CD4-positive, alpha-beta T cell treated with Interleukin-4 for 1 hour (primary cell): Measurements from ENCODE around the gene HSPBP1.
A peak's percentile ranks its signal among the peaks of the same experiment; 100 is the strongest.

Experiments used
- DNase-seq, 2 donors: peaks; one replicate each; pipeline ENCODE4 v3.0.0-alpha.2; 2020 to 2022

The HSPBP1 gene

DNA sequence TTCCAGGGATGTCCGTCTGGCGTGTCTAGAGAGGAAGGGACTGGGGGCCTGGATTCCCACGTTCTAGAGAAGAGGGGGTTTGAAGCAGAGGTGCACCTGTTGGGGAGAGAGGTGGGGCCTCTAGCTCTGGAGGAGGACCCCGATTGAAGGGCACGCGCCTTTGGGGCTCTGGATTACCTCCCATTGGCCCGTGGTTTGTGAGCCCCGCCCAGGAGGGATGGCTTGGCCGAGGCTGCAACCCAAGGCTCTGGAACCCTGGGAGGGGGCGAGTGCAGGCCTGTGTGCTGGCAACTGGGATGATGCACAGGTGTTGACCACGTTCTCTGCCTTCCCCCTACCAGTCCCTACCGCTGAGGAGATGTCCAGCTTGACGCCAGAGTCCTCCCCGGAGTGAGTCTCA lies 25.1 kb upstream of the HSPBP1 start:
- no peak for DNase-seq

- peak in 1 of 2 donors; percentile 24 for DNase-seq
Observed at GRCh38 chr19:55304279-55304978, 24.5 kb upstream of the HSPBP1 start.

DNA sequence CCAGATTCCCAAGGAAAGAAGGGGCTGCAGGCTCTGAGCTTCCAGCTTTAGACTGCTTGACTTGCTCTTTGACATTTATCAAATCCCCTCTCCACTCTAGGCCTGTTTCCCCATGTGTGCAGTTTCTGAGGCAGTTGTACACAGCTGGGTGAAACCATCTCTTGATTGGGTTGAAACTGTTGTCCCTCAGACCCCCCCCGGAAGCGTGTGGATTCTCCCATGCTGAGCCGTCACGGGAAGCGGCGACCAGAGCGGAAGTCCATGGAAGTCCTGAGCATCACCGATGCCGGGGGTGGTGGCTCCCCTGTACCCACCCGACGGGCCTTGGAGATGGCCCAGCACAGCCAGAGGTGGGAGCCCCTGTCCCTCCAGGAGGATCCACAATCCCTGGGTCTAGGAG lies 23.6 kb upstream of the HSPBP1 start:
- DNase-seq, result no peak

DNA sequence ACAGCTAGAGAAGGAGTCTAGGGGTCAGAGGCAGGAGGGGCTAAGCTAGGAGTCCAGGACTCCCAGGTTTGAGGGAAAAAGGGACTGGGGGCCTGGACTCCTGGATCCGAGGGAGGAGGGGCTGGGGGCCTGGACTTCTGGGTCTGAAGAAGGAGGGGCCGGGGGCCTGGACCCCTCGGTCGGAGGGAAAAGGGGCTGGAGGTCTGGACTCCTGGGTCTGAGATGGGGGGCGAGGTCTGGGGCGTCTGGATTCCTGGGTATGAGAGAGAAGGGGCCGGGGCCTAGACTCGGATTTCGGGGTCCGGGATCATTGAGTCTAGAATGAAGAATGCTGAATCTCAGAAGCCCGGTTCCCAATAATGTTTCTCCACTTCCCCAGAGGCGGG lies 22.4 kb upstream of the HSPBP1 start:
- no peak for DNase-seq

DNA sequence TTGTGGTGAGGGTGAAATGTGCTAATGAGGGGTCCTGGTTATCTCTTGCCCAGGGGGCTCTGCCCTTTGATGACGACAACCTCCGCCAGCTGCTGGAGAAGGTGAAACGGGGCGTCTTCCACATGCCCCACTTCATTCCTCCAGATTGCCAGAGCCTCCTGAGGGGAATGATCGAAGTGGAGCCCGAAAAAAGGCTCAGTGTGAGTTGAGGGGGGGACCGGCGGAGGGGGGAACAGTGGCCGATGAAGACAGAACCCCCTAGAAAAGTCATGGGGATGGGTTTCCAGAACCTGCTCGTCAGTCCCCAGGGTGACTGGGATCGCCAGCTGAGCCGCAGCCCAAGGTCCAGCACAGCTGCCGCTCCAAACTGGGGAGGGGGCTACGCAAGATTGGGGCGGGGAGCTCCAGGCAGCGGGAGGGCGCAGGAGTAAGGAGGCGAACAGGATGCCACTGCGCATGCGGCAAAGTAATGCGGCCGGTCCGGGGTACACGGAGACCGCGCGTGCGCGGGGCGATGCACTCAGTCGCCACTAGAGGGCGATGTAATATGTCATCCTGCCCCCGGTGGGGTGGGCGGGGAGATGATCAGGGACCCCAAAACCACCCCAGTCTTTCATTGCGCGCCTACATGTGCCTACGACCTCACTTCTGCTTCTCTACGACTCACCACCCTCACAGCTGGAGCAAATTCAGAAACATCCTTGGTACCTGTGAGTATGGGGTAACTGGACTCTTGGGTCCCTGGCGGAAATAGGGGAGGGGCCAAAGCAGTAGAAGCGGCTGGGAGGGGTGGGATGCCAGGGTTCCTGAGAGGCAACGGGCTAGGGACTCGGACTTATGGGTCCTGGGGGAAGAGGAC lies 21.8 kb upstream of the HSPBP1 start:
- DNase-seq, result peak; percentile 93

DNA sequence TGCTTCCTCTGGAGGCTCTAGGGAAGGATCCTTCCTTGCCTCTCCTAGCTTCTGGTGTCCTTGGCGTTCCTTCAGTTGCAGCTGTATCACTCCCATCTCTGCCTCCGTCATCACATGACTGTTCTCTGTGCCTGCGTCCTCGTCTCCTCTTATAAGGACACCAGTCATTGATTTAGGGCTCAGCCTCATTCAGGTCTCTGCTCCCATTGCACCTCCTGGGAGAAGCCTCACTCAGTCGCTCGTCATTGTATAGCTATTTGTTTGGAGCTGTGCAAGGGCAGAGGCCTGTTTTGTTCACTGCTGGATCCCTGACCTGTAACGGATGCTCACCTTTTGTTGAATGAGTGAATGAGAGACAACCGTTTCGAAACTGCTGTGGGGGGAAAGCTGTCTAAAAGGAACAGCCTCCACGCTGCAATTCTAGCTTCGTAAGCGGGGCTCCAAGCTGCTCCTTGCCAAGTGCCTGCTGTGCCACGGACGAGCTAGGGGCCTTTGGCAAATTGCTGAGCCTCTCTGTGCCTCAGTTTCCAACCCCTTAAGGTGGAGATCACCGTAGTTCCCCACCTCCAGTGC lies 21.1 kb upstream of the HSPBP1 start:
- DNase-seq, result no peak

- DNase-seq, result no peak
Observed at GRCh38 chr19:55299991-55300390, 20.1 kb upstream of the HSPBP1 start.

DNA sequence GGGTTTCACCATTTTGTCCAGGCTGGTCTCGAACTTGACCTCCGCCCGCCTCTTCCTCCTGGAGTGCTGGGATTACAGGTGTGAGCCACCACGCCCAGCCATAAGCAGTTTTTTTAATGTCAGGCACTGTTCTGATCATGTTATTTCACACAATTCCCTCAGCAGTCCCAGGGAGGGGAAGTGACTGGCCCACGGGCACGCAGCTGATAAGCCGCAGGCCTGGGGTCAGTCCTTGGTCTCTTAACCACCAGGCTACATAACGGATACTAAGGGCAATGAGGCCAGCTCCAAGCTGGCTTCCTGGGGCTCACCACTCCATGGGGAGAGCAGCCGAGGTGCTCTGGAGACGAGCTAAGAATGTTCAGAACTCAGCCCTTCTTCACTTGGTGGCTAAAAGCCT lies 17.4 kb upstream of the HSPBP1 start:
- no peak for DNase-seq

DNA sequence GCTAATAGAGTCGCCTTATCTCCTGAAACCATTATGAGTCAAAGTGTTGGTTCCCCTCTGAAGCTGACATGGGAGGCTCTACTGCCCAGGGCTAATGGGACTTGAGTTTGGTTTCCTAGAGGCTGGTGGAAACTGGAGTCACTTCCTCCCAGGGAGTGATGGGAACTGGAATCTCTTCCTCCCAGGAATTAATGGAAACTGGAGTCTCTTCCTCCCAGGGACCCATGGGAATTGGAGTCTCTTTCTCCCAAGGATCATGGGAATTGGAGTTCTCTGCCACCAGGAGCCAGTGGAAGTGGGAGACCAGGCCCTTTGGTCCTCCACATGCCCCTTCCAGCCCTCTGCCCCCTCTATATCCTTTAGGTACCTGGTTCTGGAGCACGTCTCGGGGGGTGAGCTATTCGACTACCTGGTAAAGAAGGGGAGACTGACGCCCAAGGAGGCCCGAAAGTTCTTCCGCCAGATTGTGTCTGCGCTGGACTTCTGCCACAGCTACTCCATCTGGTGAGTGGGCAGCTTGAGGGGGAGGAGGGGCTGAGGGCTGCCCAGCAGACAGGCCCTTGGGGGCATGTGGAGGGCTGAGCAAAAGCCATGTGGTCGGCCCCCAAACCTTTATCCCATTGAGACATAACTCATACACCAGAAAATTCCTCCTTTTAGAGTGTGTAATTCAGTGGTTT lies 9.3 kb upstream of the HSPBP1 start:
- DNase-seq, result no peak

- no peak for DNase-seq
Observed at GRCh38 chr19:55287361-55288079, 7.6 kb upstream of the HSPBP1 start.

- no peak for DNase-seq
Observed at GRCh38 chr19:55285229-55285890, 5.5 kb upstream of the HSPBP1 start.

- DNase-seq, result no peak
Observed at GRCh38 chr19:55284405-55285058, 4.6 kb upstream of the HSPBP1 start.

GRCh38 chr19:55283548-55284377 lies 3.9 kb upstream of the HSPBP1 start, which contains the start of gene BRSK1:
Gene BRSK1 (plus strand): TSS chr19:55283997. CDS start chr19:55284443, 446 bp downstream.
- DNase-seq, result peak; percentile 67 to 69

- no peak for DNase-seq
Observed at GRCh38 chr19:55279340-55279739, 570 bp downstream of the HSPBP1 start.

DNA sequence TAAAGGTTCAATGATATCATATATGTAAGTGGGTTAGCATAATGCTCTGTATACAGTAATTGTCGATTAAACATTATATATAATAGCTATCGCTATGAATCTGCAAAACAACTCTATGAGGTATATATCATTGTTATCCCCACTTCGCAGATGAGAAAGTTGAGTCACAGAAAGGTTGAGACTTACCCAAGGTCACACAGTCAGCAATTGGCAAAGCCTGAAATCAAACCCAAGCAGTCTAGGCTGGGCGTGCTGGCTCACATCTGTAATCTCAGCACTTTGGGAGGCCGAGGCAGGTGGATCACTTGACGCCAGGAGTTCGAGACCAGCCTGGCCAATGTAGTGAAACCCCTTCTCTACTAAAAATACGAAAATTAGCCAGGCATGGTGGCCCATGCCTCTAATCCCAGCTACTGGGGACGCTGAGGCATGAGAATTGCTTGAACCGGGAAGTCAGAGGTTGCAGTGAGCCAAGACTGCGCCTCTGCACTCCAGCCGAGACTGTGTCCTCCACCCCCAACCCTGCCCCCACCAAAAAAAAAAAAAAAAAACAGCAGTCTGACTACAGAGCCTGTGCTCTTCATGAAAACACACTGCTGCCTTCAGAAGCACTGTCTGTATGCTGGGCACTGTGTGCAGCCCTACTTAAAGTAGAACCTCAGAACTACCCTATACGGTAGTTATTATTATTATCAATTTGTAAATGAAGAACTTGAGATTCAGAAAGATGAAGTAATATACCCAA lies 1.3 kb downstream of the HSPBP1 start:
- no peak for DNase-seq

- no peak for DNase-seq
Observed at GRCh38 chr19:55277494-55277893, 2.4 kb downstream of the HSPBP1 start.

- DNase-seq, result peak; percentile 38 to 45
Observed at GRCh38 chr19:55276720-55277430, 3.0 kb downstream of the HSPBP1 start.

DNA sequence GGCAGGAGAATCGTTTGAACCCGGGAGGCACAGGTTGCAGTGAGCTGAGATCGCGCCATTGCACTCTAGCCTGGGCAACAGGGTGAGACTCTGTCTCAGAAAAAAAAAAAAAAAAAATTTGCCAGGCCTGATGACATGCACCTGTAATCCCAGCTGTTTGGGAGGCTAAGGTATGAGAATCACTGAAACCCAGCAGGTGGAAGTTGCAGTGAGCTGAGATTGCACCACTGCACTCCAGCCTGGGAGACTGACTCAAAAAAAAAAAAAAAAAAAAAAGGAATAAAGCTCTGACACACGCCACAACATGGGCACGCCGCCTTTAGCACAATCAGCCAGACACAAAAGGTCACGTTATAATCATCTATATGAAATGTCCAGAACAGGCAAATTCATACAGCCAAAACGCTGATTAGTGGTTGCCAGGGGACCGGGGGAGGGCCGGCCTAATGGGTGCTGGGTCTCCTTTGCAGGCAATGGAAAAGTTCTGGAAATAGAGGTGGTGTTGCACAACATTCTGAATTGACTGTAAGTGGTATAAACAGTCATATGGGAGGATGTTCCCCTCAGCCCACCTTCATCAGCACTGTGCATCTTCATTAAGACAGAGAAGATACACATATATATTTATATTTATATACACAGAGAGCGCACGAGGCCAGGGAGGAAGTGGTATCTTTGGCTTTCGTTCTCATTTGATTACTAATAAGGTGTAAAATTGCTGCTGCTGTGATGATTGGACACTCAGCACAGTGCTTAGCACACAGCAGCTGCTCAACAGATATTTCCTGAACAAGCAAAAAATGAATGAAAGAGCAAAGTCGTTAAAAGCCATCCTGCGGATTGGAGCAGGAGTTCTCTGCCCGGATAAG lies 3.8 kb downstream of the HSPBP1 start:
- peak; percentile 36 to 60 for DNase-seq
